OCI-LY3 (cell line): ENCODE results near the gene FAP.

Experiments
- H2AFZ ChIP-seq: fragments of 200-600, 300-600 bp; shearing (Covaris generic); 2 replicates; pipeline ENCODE4 v1.6.0; 2014; ENCODE audit warnings: antibody characterized with exemption, low read depth, low read length
- H3K27ac ChIP-seq: fragments of 200-600, 300-600 bp; sonication (generic); 2 replicates; pipeline ENCODE4 v1.5.1; 2014; ENCODE audit warnings: mild to moderate bottlenecking, low read length, moderate library complexity, mixed read lengths
- H3K27me3 ChIP-seq: fragments of 200-600, 300-600 bp; sonication (generic); 2 replicates; pipeline ENCODE4 v1.6.1; 2014; ENCODE audit warnings: low read depth, low read length, mixed read lengths
- H3K36me3 ChIP-seq: fragments of 200-600, 300-600 bp; sonication (generic); replicated peaks from 2 replicates; pipeline ENCODE3; 2014; ENCODE audit warnings: low read depth, low read length, mixed read lengths
- H3K4me1 ChIP-seq: fragments of 300-600, 200-600 bp; sonication (generic); 2 replicates; pipeline ENCODE4 v1.6.1; 2014; ENCODE audit warnings: low read length, mixed read lengths
- H3K4me2 ChIP-seq: fragments of 200-600, 300-600 bp; sonication (generic); 2 replicates; pipeline ENCODE4 v1.6.1; 2014; ENCODE audit warnings: low read length, mixed read lengths
- H3K4me3 ChIP-seq: fragments of 300-600, 200-600 bp; sonication (generic); 2 replicates; pipeline ENCODE4 v1.5.1; 2014; ENCODE audit warnings: antibody characterized with exemption, mild to moderate bottlenecking, low read length, moderate library complexity
- H3K79me2 ChIP-seq: fragments of 300-600, 200-600 bp; shearing (Covaris generic); 2 replicates; pipeline ENCODE4 v1.6.1; 2014; ENCODE audit warnings: mild to moderate bottlenecking, low read length, mixed read lengths
- H3K9ac ChIP-seq: fragments of 300-600, 200-600 bp; shearing (Covaris generic); 2 replicates; pipeline ENCODE4 v1.6.0; 2014; ENCODE audit warnings: mild to moderate bottlenecking, low read length, moderate library complexity
- H3K9me3 ChIP-seq: fragments of 200-600, 300-600 bp; shearing (Covaris generic); 2 replicates; pipeline ENCODE4 v1.6.1; 2014; ENCODE audit warnings: low read length, mixed read lengths; ENCODE audit not compliant: insufficient read depth
- H4K20me1 ChIP-seq: fragments of 200-600, 300-600 bp; sonication (generic); 2 replicates; pipeline ENCODE4 v1.6.1; 2016; ENCODE audit warnings: low read length, mixed read lengths; ENCODE audit not compliant: insufficient read depth
- EZH2phosphoT487 ChIP-seq: fragments of 200-600 bp; shearing (Covaris generic); IDR thresholded peaks from 2 replicates; pipeline ENCODE4 v1.6.1; 2018; ENCODE audit warnings: antibody characterized with exemption, mixed run types, low read depth
- TF ChIP-seq, protein P1 (sequence below): fragments of 200-600, 300-600 bp; sonication (generic); IDR thresholded peaks from 2 replicates; pipeline ENCODE4 v1.5.1; 2014; ENCODE audit warnings: antibody characterized with exemption, low read length, low read depth

The FAP gene

DNA sequence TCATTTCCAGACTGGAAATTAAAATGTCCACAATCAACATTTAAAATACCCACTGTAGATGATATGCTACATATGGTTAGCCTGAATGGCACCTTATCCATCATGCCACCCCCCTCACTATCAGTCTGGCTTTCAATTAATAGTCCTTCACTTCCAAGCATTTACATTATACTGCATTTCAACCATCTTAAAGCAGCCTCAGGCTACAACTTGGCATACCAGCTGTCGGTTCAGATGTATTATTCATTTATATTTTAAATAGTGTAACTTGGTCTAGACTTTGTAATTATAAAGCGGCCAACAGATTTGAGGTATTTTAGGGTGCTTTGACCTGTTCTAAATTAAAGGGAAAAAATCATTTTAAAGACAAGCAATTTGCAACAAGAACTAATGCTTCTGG, 93.8 kb downstream of the FAP start:
- Histone ChIP-seq H3K27ac (no peak overlapping the region), H3K4me2 (no peak overlapping the region), H3K9ac (no peak overlapping the region), H3K9me3 (no peaks in the 10 kb centered on the region), H3K36me3 (no peaks in the 10 kb centered on the region), H3K4me3 (no peak overlapping the region), H4K20me1 (no peaks in the 10 kb centered on the region), H3K79me2 (no peaks in the 10 kb centered on the region), H3K27me3 (peaks cover 20% of the 10 kb centered on the region), H2AFZ (no peak overlapping the region), H3K4me1 (peaks cover 5% of the 10 kb centered on the region; the same call in 1 of the 2 replicates)
- TF ChIP-seq, protein P1, sequence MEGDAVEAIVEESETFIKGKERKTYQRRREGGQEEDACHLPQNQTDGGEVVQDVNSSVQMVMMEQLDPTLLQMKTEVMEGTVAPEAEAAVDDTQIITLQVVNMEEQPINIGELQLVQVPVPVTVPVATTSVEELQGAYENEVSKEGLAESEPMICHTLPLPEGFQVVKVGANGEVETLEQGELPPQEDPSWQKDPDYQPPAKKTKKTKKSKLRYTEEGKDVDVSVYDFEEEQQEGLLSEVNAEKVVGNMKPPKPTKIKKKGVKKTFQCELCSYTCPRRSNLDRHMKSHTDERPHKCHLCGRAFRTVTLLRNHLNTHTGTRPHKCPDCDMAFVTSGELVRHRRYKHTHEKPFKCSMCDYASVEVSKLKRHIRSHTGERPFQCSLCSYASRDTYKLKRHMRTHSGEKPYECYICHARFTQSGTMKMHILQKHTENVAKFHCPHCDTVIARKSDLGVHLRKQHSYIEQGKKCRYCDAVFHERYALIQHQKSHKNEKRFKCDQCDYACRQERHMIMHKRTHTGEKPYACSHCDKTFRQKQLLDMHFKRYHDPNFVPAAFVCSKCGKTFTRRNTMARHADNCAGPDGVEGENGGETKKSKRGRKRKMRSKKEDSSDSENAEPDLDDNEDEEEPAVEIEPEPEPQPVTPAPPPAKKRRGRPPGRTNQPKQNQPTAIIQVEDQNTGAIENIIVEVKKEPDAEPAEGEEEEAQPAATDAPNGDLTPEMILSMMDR: no peak
- TF ChIP-seq EZH2phosphoT487: no peak

DNA sequence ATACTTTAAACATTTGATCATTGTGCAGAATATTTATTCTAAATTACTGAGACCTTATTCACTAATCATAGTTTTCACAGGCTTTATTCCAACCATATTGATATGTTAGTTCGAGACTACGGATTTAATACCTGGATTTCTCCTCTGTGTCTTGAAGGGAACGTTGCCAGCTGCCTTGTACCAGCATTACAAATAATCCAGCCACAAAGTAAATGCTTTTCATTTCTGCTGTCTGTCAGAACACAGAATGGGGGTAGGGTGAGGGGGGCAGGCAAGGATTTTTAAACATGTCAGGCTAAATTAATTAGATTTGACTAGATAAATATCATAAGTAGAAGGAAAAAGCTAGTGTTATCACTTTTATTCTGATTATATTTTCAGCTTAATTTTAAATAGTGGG, 94.3 kb downstream of the FAP start:
- H3K27ac ChIP-seq: no peak overlapping the region
- H3K9me3 ChIP-seq: no peaks in the 10 kb centered on the region
- no peaks in the 10 kb centered on the region for H3K36me3 ChIP-seq
- no peaks in the 10 kb centered on the region for H3K79me2 ChIP-seq
- no peak overlapping the region for H2AFZ ChIP-seq
- H3K4me1 ChIP-seq: peaks cover 3% of the 10 kb centered on the region; the same call in 1 of the 2 replicates
- no peaks in the 10 kb centered on the region for H4K20me1 ChIP-seq
- peaks cover 15% of the 10 kb centered on the region for H3K27me3 ChIP-seq
- TF ChIP-seq EZH2phosphoT487: no peak
- TF ChIP-seq, protein P1: no peak
- H3K4me3 ChIP-seq: no peak overlapping the region
- no peak overlapping the region for H3K4me2 ChIP-seq
- no peak overlapping the region for H3K9ac ChIP-seq

DNA sequence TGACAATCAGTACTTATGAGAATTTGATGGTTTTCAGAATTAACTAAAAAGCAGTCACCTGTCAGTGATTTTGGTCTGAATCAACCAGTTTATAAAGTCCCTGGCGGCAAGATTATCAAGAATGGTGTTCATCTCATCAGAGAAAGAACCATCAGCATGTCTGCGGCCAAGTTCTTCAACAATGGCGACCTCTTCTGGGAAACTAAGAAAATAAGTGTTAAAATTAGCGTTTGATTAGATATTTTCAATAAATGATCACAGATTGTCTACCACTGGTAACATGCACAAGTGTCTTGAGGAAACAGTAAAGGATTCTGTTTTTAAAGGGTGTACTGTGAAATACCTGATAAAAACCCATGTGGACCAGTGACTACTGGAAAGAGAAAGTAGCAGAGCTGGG, 99.3 kb downstream of the FAP start:
- Histone ChIP-seq H3K4me1 (no peaks in the 10 kb centered on the region), H3K4me3 (no peak overlapping the region)
- TF ChIP-seq EZH2phosphoT487: no peak
- TF ChIP-seq, protein P1: peak; percentile 69

GRCh38 chr2:162138310-162138709, 104.9 kb downstream of the FAP start:
- H3K36me3 ChIP-seq: no peaks in the 10 kb centered on the region
- no peak overlapping the region for H2AFZ ChIP-seq
- no peaks in the 10 kb centered on the region for H4K20me1 ChIP-seq

More for the DNA sequence above, 99.3 kb downstream of the FAP start:
- Histone ChIP-seq H3K9ac (no peak overlapping the region), H4K20me1 (no peaks in the 10 kb centered on the region), H3K27ac (no peak overlapping the region), H3K27me3 (no peaks in the 10 kb centered on the region), H3K36me3 (no peaks in the 10 kb centered on the region), H3K4me2 (peak overlapping the region; percentile 35), H2AFZ (peak overlapping the region; percentile 13; the same call in 1 of the 2 replicates), H3K9me3 (no peaks in the 10 kb centered on the region), H3K79me2 (no peaks in the 10 kb centered on the region)

More at GRCh38 chr2:162138310-162138709, 104.9 kb downstream of the FAP start:
- H3K27ac ChIP-seq: no peak overlapping the region
- no peaks in the 10 kb centered on the region for H3K27me3 ChIP-seq
- H3K9me3 ChIP-seq: no peaks in the 10 kb centered on the region
- H3K79me2 ChIP-seq: no peaks in the 10 kb centered on the region
- H3K4me1 ChIP-seq: no peaks in the 10 kb centered on the region
- no peak overlapping the region for H3K9ac ChIP-seq
- no peak overlapping the region for H3K4me3 ChIP-seq
- TF ChIP-seq EZH2phosphoT487: no peak
- TF ChIP-seq, protein P1: no peak
- no peak overlapping the region for H3K4me2 ChIP-seq
